Endothelial cell of umbilical vein (primary cell): ENCODE results near the gene TMEM92. TPM values are rescaled to one million over a fixed set of nuclear protein-coding genes. Genes with fewer than 3 reads are reported as not detected.

ENCODE experiments used
- BruUV-seq: library from RNA; stranded (reverse); fragments of 400-500 nt; replicated peaks from 2 replicates; lab custom pipeline; 2021; lab: Mats Ljungman, UMichigan
- CTCF ChIA-PET: fragments of 300-600, 350-600 bp; sonication (Branson Sonifier 250); formaldehyde crosslinking; loops from one replicate; lab custom pipeline; 2021; ENCODE audit warnings: antibody characterized with exemption, inconsistent platforms; lab: Charles Lee
- POLR2A ChIA-PET: fragments of 300-600, 350-600 bp; sonication (Branson Sonifier 250); formaldehyde crosslinking; loops from one replicate; lab custom pipeline; 2021; ENCODE audit warnings: antibody characterized with exemption, inconsistent platforms; lab: Charles Lee
- DNase-seq: peaks from one replicate; pipeline ENCODE4 v3.0.0-alpha.2; 2011; ENCODE audit warnings: low read depth, low spot score
- FAIRE-seq: peaks from 2 replicates; lab custom pipeline; 2011; peaks lifted over from hg19 to GRCh38; lab: Jason Lieb, UNC
- H2AFZ ChIP-seq: 2 replicates; pipeline ENCODE4 v1.6.0; 2012; ENCODE audit warnings: low read depth, low read length, control low read depth, inconsistent platforms
- H3K27ac ChIP-seq: 2 replicates; pipeline ENCODE4 v1.5.1; 2011; ENCODE audit warnings: low read depth, mild to moderate bottlenecking, control low read depth, low read length, moderate library complexity; ENCODE audit not compliant: insufficient read depth
- H3K27me3 ChIP-seq, 2 experiments: 2 replicates each; pipeline versions ENCODE4 v1.6.0 to v1.6.1; 2011; ENCODE audit warnings: low read length in 2 of 2, mixed read lengths in 1 of 2; ENCODE audit not compliant: control insufficient read depth in 2 of 2, insufficient read depth in 2 of 2
- H3K36me3 ChIP-seq, 2 experiments: 2 replicates in 1 of 2; 3 replicates in 1 of 2; pipeline ENCODE4 v1.5.1; 2011; ENCODE audit warnings: low read length in 2 of 2, mild to moderate bottlenecking in 1 of 2, moderate library complexity in 1 of 2; ENCODE audit not compliant: control insufficient read depth in 2 of 2, insufficient read depth in 2 of 2; ENCODE audit errors: extremely low read depth in 1 of 2
- H3K4me1 ChIP-seq: 3 replicates; pipeline ENCODE4 v1.5.1; 2011; ENCODE audit warnings: mild to moderate bottlenecking, low read length; ENCODE audit not compliant: control insufficient read depth, insufficient read depth; ENCODE audit errors: extremely low read depth
- H3K4me2 ChIP-seq: 2 replicates; pipeline ENCODE4 v1.6.1; 2011; ENCODE audit warnings: low read length, control low read depth, mixed read lengths; ENCODE audit not compliant: insufficient read depth
- H3K4me3 ChIP-seq, 3 experiments: fragments of 200-600 bp in 1 of 3; sonication (generic), shearing (Covaris generic) in 1 of 3; replicated peaks in 1 of 3; 2 replicates each; pipeline ENCODE4 v1.5.1; 2011 to 2016; ENCODE audit warnings: control low read depth in 3 of 3, low read length in 3 of 3, mild to moderate bottlenecking in 2 of 3, inconsistent platforms in 1 of 3, low read depth in 1 of 3, moderate library complexity in 1 of 3; ENCODE audit not compliant: insufficient read depth in 1 of 3
- H3K79me2 ChIP-seq: 2 replicates; pipeline ENCODE4 v1.6.0; 2012; ENCODE audit warnings: low read length, inconsistent platforms; ENCODE audit not compliant: control insufficient read depth, insufficient read depth
- H3K9ac ChIP-seq: replicated peaks from 2 replicates; pipeline ENCODE3; 2011; ENCODE audit warnings: low read length, control low read depth; ENCODE audit not compliant: insufficient read depth; ENCODE audit errors: extremely low read depth
- H3K9me1 ChIP-seq: replicated peaks from 3 replicates; pipeline ENCODE4 v1.6.0; 2011; ENCODE audit warnings: mild to moderate bottlenecking, low read length; ENCODE audit not compliant: control insufficient read depth, insufficient read depth; ENCODE audit errors: extremely low read depth
- H3K9me3 ChIP-seq: replicated peaks from 2 replicates; pipeline ENCODE4 v1.5.1; 2012; ENCODE audit warnings: low read length, inconsistent platforms; ENCODE audit not compliant: control insufficient read depth, insufficient read depth
- H4K20me1 ChIP-seq: replicated peaks from 2 replicates; pipeline ENCODE3; 2011; ENCODE audit warnings: mild to moderate bottlenecking, low read length; ENCODE audit not compliant: control insufficient read depth, insufficient read depth; ENCODE audit errors: extremely low read depth
- EZH2 ChIP-seq: IDR thresholded peaks from 2 replicates; pipeline ENCODE4 v1.6.1; 2012; ENCODE audit warnings: borderline replicate concordance, low read depth, mild to moderate bottlenecking, moderate library complexity, low read length, inconsistent platforms; ENCODE audit not compliant: severe bottlenecking
- FOS ChIP-seq: IDR thresholded peaks from 2 replicates; pipeline ENCODE4 v1.6.1; 2011; ENCODE audit warnings: mild to moderate bottlenecking, low read length, moderate library complexity, borderline replicate concordance; ENCODE audit not compliant: insufficient read depth
- JUN ChIP-seq: IDR thresholded peaks from 2 replicates; pipeline ENCODE4 v1.6.1; 2011; ENCODE audit warnings: borderline replicate concordance, low read depth; ENCODE audit not compliant: insufficient read length, insufficient read depth
- MYC ChIP-seq: IDR thresholded peaks from one replicate; pipeline ENCODE4 v1.6.1; 2011; ENCODE audit warnings: mild to moderate bottlenecking, low read depth, low read length
- POLR2AphosphoS5 ChIP-seq: IDR thresholded peaks from 2 replicates; pipeline ENCODE4 v1.6.1; 2012; ENCODE audit warnings: low read depth, mild to moderate bottlenecking, control low read depth, low read length, moderate library complexity; ENCODE audit not compliant: insufficient read depth
- dilution Hi-C: fragments of 300-500 bp; cut with MboI; formaldehyde crosslinking; loops from one replicate; pipeline ENCODE4 v1.15.0; 2019; ENCODE audit warnings: low sequenced_read_pairs; ENCODE audit not compliant: extremely low pct_ligation_motif_present
- intact Hi-C: fragments of 100-400 bp; cut with micrococcal nuclease; formaldehyde crosslinking; loops from one replicate; pipeline ENCODE4 v1.10.0; 2022
- polyA plus RNA-seq, 4 experiments: library from polyadenylated mRNA; depleted of rRNA in 3 of 4; stranded (reverse) in 3 of 4; unstranded in 1 of 4; fragments of >200 nt; gene quantifications; 2 replicates each; pipeline versions ENCODE4 v1.2.1 to v1.2.3, GENCODE V29; 2011 to 2012; ENCODE audit warnings: missing spikeins in 1 of 4
- total RNA-seq: library from RNA; stranded (reverse); gene quantifications from 2 replicates; pipeline ENCODE4 v1.2.3, GENCODE V29; 2021
- TF ChIP-seq, protein P1 (sequence below), 2 donors: IDR thresholded peaks; 1 replicate in 1 of 2; 2 replicates in 1 of 2; pipeline ENCODE4 v1.5.1; 2011; ENCODE audit warnings: low read length in 2 of 2, mild to moderate bottlenecking in 2 of 2, moderate library complexity in 2 of 2, control low read depth in 1 of 2, inconsistent platforms in 1 of 2, low read depth in 1 of 2; ENCODE audit not compliant: insufficient read depth in 1 of 2; ENCODE audit errors: extremely low read depth in 1 of 2

Gene TMEM92
- total and polyA plus RNA-seq, 2 donors (not counting 3 experiments of a cell fraction or from before 2014, with no cell fraction given): 0.03 TPM; not detected in 1

- no peak overlapping the region for H3K4me2 ChIP-seq
- H3K27me3 ChIP-seq: peaks cover 0 to 3% of the 10 kb centered on the region in 2 experiments
- H4K20me1 ChIP-seq: no peaks in the 10 kb centered on the region
- H2AFZ ChIP-seq: no peak overlapping the region
- dilution Hi-C loops (no loop called here), intact Hi-C loops (no loop called here)
- no peaks in the 10 kb centered on the region for H3K4me1 ChIP-seq
- no peaks in the 10 kb centered on the region for H3K9me1 ChIP-seq
- no peak for DNase-seq
- no peak overlapping the region for H3K4me3 ChIP-seq
- POLR2A ChIA-PET: no interaction called here
- no peak overlapping the region for H3K27ac ChIP-seq
- no peaks in the 10 kb centered on the region for H3K36me3 ChIP-seq
- TF ChIP-seq MYC: no peak
- no peak for TF ChIP-seq JUN
- no peak for TF ChIP-seq POLR2AphosphoS5
- H3K9ac ChIP-seq: no peak overlapping the region
- CTCF ChIA-PET: no interaction called here
- no TSS peak for BruUV-seq
- no peak for FAIRE-seq
- no peaks in the 10 kb centered on the region for H3K9me3 ChIP-seq
- no peaks in the 10 kb centered on the region for H3K79me2 ChIP-seq
Observed at GRCh38 chr17:50325906-50326305, 51.6 kb downstream of the TMEM92 start.

GRCh38 chr17:50326831-50327364 is 52.6 kb downstream of the TMEM92 start:
- no peak overlapping the region for H3K4me2 ChIP-seq
- no peak overlapping the region for H3K9ac ChIP-seq
- no peaks in the 10 kb centered on the region for H3K4me1 ChIP-seq
- DNase-seq (no peak), FAIRE-seq (no peak)
- no peaks in the 10 kb centered on the region for H4K20me1 ChIP-seq
- ChIA-PET CTCF (no interaction called here), POLR2A (no interaction called here)
- intact Hi-C loops: no loop called here
- TF ChIP-seq JUN: no peak
- TF ChIP-seq EZH2: no peak
- TF ChIP-seq, protein P1, sequence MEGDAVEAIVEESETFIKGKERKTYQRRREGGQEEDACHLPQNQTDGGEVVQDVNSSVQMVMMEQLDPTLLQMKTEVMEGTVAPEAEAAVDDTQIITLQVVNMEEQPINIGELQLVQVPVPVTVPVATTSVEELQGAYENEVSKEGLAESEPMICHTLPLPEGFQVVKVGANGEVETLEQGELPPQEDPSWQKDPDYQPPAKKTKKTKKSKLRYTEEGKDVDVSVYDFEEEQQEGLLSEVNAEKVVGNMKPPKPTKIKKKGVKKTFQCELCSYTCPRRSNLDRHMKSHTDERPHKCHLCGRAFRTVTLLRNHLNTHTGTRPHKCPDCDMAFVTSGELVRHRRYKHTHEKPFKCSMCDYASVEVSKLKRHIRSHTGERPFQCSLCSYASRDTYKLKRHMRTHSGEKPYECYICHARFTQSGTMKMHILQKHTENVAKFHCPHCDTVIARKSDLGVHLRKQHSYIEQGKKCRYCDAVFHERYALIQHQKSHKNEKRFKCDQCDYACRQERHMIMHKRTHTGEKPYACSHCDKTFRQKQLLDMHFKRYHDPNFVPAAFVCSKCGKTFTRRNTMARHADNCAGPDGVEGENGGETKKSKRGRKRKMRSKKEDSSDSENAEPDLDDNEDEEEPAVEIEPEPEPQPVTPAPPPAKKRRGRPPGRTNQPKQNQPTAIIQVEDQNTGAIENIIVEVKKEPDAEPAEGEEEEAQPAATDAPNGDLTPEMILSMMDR (IDR thresholded peaks at IDR 0.05; ENCODE audit: extremely low read depth in 1 of 2, insufficient read depth in 1 of 2, low read depth in 1 of 2, low read length in 2 of 2): no peak
- TF ChIP-seq FOS: no peak
- no peak for TF ChIP-seq POLR2AphosphoS5
- no TSS peak for BruUV-seq
- dilution Hi-C loops: no loop called here
- H3K9me3 ChIP-seq: no peaks in the 10 kb centered on the region
- H3K27me3 ChIP-seq: peaks cover 0 to 5% of the 10 kb centered on the region in 2 experiments
- no peak overlapping the region for H3K27ac ChIP-seq
- no peaks in the 10 kb centered on the region for H3K79me2 ChIP-seq
- no peaks in the 10 kb centered on the region for H3K9me1 ChIP-seq
- H3K36me3 ChIP-seq: no peaks in the 10 kb centered on the region
- no peak overlapping the region for H3K4me3 ChIP-seq
- no peak overlapping the region for H2AFZ ChIP-seq
